ENCODE measurements around the gene TXNDC17.
"Not testable (repeated sequence)": the region's sequence is repeated elsewhere in the genome, so short reads cannot be mapped to it uniquely, and the experiment has no call there.

Gene TXNDC17

GRCh38 chr17:6640536-6641246 lies at the start of gene TXNDC17, which contains the start of gene KIAA0753:
Gene TXNDC17, plus strand, starts transcription at chr17:6641060. Its CDS starts 23 bp downstream, at chr17:6641083.
Gene KIAA0753, minus strand, starts transcription at chr17:6640711. Its CDS starts 5,608 bp downstream, at chr17:6635103.
- peak; percentile 84 for ATAC-seq (replicated peaks; ENCODE audit: extremely low read depth, poor library complexity, severe bottlenecking)
- Mint-ChIP-seq H3K4me3 (peak within 1 kb of the TSS; percentile 95), H3K4me1 (peaks cover 72% of the 10 kb centered on the region)

GRCh38 chr17:6591599-6592158 lies 49.2 kb upstream of the TXNDC17 start:
- Mint-ChIP-seq H3K9me3 (no peaks in the 10 kb centered on the region), H3K4me1 (peaks cover 6% of the 10 kb centered on the region), H3K36me3 (ENCODE audit: insufficient read depth) (peaks cover 43% of the 10 kb centered on the region), H3K27me3 (no peaks in the 10 kb centered on the region), H3K4me3 (no peak overlapping the region), H3K27ac (ENCODE audit: low read depth) (no peak overlapping the region)
- ATAC-seq (replicated peaks; ENCODE audit: extremely low read depth, poor library complexity, severe bottlenecking) (no peak), DNase-seq (ENCODE audit: low spot score in 2 of 2) (no peak)

More at GRCh38 chr17:6640536-6641246, at the start of gene TXNDC17, which contains the start of gene KIAA0753:
- H3K9me3 Mint-ChIP-seq: no peaks in the 10 kb centered on the region
- peaks cover 33% of the 10 kb centered on the region for H3K36me3 Mint-ChIP-seq (ENCODE audit: insufficient read depth)
- peak within 1 kb of the TSS; percentile 94 for H3K27ac Mint-ChIP-seq (ENCODE audit: low read depth)
- H3K27me3 Mint-ChIP-seq: no peaks in the 10 kb centered on the region
- peak; percentile 86 for DNase-seq (ENCODE audit: low spot score in 2 of 2)

GRCh38 chr17:6592173-6592572 lies 48.7 kb upstream of the TXNDC17 start:
- H3K27ac Mint-ChIP-seq (ENCODE audit: low read depth): no peak overlapping the region
- peaks cover 44% of the 10 kb centered on the region for H3K36me3 Mint-ChIP-seq (ENCODE audit: insufficient read depth)
- no peak overlapping the region for H3K4me3 Mint-ChIP-seq
- no peaks in the 10 kb centered on the region for H3K27me3 Mint-ChIP-seq
- H3K4me1 Mint-ChIP-seq: peaks cover 6% of the 10 kb centered on the region
- ATAC-seq (replicated peaks; ENCODE audit: extremely low read depth, poor library complexity, severe bottlenecking) (no peak), DNase-seq (ENCODE audit: low spot score in 2 of 2) (no peak)
- H3K9me3 Mint-ChIP-seq: no peaks in the 10 kb centered on the region

GRCh38 chr17:6593371-6593770 lies 47.5 kb upstream of the TXNDC17 start:
- H3K36me3 Mint-ChIP-seq (ENCODE audit: insufficient read depth): peaks cover 43% of the 10 kb centered on the region
- not testable (repeated sequence) for H3K4me3 Mint-ChIP-seq; H3K9me3 Mint-ChIP-seq; ATAC-seq (replicated peaks; ENCODE audit: extremely low read depth, poor library complexity, severe bottlenecking); H3K4me1 Mint-ChIP-seq; H3K27me3 Mint-ChIP-seq; H3K27ac Mint-ChIP-seq (ENCODE audit: low read depth); DNase-seq (ENCODE audit: low spot score in 2 of 2)

- ATAC-seq (replicated peaks; ENCODE audit: extremely low read depth, poor library complexity, severe bottlenecking): no peak
- DNase-seq (ENCODE audit: low spot score in 2 of 2): no peak
- Mint-ChIP-seq H3K27me3 (no peaks in the 10 kb centered on the region), H3K4me3 (no peak overlapping the region), H3K9me3 (no peaks in the 10 kb centered on the region), H3K36me3 (ENCODE audit: insufficient read depth) (peaks cover 35% of the 10 kb centered on the region), H3K4me1 (no peaks in the 10 kb centered on the region), H3K27ac (ENCODE audit: low read depth) (no peak overlapping the region)
Measured at GRCh38 chr17:6596081-6596480, 44.8 kb upstream of the TXNDC17 start.

- Mint-ChIP-seq H3K4me3 (no peak overlapping the region), H3K27ac (ENCODE audit: low read depth) (no peak overlapping the region), H3K9me3 (no peaks in the 10 kb centered on the region), H3K4me1 (no peaks in the 10 kb centered on the region), H3K36me3 (ENCODE audit: insufficient read depth) (peaks cover 37% of the 10 kb centered on the region), H3K27me3 (no peaks in the 10 kb centered on the region)
- DNase-seq (ENCODE audit: low spot score in 2 of 2) (no peak), ATAC-seq (replicated peaks; ENCODE audit: extremely low read depth, poor library complexity, severe bottlenecking) (no peak)
Measured at GRCh38 chr17:6596511-6596910, 44.3 kb upstream of the TXNDC17 start.

- DNase-seq (ENCODE audit: low spot score in 2 of 2) (no peak), ATAC-seq (replicated peaks; ENCODE audit: extremely low read depth, poor library complexity, severe bottlenecking) (no peak)
- Mint-ChIP-seq H3K36me3 (ENCODE audit: insufficient read depth) (peaks cover 37% of the 10 kb centered on the region), H3K27ac (ENCODE audit: low read depth) (no peak overlapping the region), H3K9me3 (no peaks in the 10 kb centered on the region), H3K4me3 (no peak overlapping the region), H3K27me3 (no peaks in the 10 kb centered on the region), H3K4me1 (no peaks in the 10 kb centered on the region)
Measured at GRCh38 chr17:6596941-6597340, 43.9 kb upstream of the TXNDC17 start.

- no peak for DNase-seq (ENCODE audit: low spot score in 2 of 2)
- Mint-ChIP-seq H3K27ac (ENCODE audit: low read depth) (no peak overlapping the region), H3K36me3 (ENCODE audit: insufficient read depth) (peaks cover 33% of the 10 kb centered on the region), H3K4me1 (no peaks in the 10 kb centered on the region), H3K27me3 (no peaks in the 10 kb centered on the region), H3K9me3 (no peaks in the 10 kb centered on the region), H3K4me3 (no peak overlapping the region)
- no peak for ATAC-seq (replicated peaks; ENCODE audit: extremely low read depth, poor library complexity, severe bottlenecking)
Measured at GRCh38 chr17:6597727-6598126, 43.1 kb upstream of the TXNDC17 start.

GRCh38 chr17:6599364-6599763 lies 41.5 kb upstream of the TXNDC17 start:
- Mint-ChIP-seq H3K4me1 (no peaks in the 10 kb centered on the region), H3K27me3 (no peaks in the 10 kb centered on the region), H3K36me3 (ENCODE audit: insufficient read depth) (peaks cover 34% of the 10 kb centered on the region), H3K9me3 (no peaks in the 10 kb centered on the region), H3K4me3 (no peak overlapping the region), H3K27ac (ENCODE audit: low read depth) (no peak overlapping the region)
- DNase-seq (ENCODE audit: low spot score in 2 of 2): no peak
- ATAC-seq (replicated peaks; ENCODE audit: extremely low read depth, poor library complexity, severe bottlenecking): no peak

- Mint-ChIP-seq H3K9me3 (no peaks in the 10 kb centered on the region), H3K4me3 (no peak overlapping the region), H3K4me1 (no peaks in the 10 kb centered on the region), H3K36me3 (ENCODE audit: insufficient read depth) (peaks cover 37% of the 10 kb centered on the region), H3K27ac (ENCODE audit: low read depth) (no peak overlapping the region), H3K27me3 (no peaks in the 10 kb centered on the region)
- DNase-seq (ENCODE audit: low spot score in 2 of 2) (no peak), ATAC-seq (replicated peaks; ENCODE audit: extremely low read depth, poor library complexity, severe bottlenecking) (no peak)
Measured at GRCh38 chr17:6602141-6602540, 38.7 kb upstream of the TXNDC17 start.

- DNase-seq (ENCODE audit: low spot score in 2 of 2): no peak
- no peaks in the 10 kb centered on the region for H3K9me3 Mint-ChIP-seq
- no peaks in the 10 kb centered on the region for H3K4me1 Mint-ChIP-seq
- H3K36me3 Mint-ChIP-seq (ENCODE audit: insufficient read depth): peaks cover 42% of the 10 kb centered on the region
- H3K27me3 Mint-ChIP-seq: no peaks in the 10 kb centered on the region
- H3K27ac Mint-ChIP-seq (ENCODE audit: low read depth): no peak overlapping the region
- no peak for ATAC-seq (replicated peaks; ENCODE audit: extremely low read depth, poor library complexity, severe bottlenecking)
- no peak overlapping the region for H3K4me3 Mint-ChIP-seq
Measured at GRCh38 chr17:6603744-6604325, 37.0 kb upstream of the TXNDC17 start.

- ATAC-seq (replicated peaks; ENCODE audit: extremely low read depth, poor library complexity, severe bottlenecking) (no peak), DNase-seq (ENCODE audit: low spot score in 2 of 2) (no peak)
- Mint-ChIP-seq H3K4me1 (no peaks in the 10 kb centered on the region), H3K36me3 (ENCODE audit: insufficient read depth) (peaks cover 43% of the 10 kb centered on the region), H3K9me3 (no peaks in the 10 kb centered on the region), H3K4me3 (no peak overlapping the region), H3K27me3 (no peaks in the 10 kb centered on the region), H3K27ac (ENCODE audit: low read depth) (no peak overlapping the region)
Measured at GRCh38 chr17:6605142-6605541, 35.7 kb upstream of the TXNDC17 start.

GRCh38 chr17:6608321-6608720 lies 32.5 kb upstream of the TXNDC17 start:
- Mint-ChIP-seq H3K4me1 (no peaks in the 10 kb centered on the region), H3K9me3 (no peaks in the 10 kb centered on the region), H3K27me3 (no peaks in the 10 kb centered on the region), H3K36me3 (ENCODE audit: insufficient read depth) (peaks cover 49% of the 10 kb centered on the region), H3K27ac (ENCODE audit: low read depth) (no peak overlapping the region), H3K4me3 (no peak overlapping the region)
- ATAC-seq (replicated peaks; ENCODE audit: extremely low read depth, poor library complexity, severe bottlenecking) (no peak), DNase-seq (ENCODE audit: low spot score in 2 of 2) (no peak)
